Stimulated activated naive CD8-positive, alpha-beta T cell treated with anti-CD3 and anti-CD28 coated beads, Interleukin-15, amount 100 ng/mL, for 72 hours (primary cell): ENCODE measurements around the gene TTC27.
"Not testable (repeated sequence)": the region's sequence is repeated elsewhere in the genome, so short reads cannot be mapped to it uniquely, and the experiment has no call there.

Experiments
- ATAC-seq: fragments of 150-1000 bp; cut with Tn5 transposase; 2 replicates; pipeline ENCODE4 v1.10.0; 2021; ENCODE audit warnings: mild to moderate bottlenecking, moderate library complexity
- DNase-seq, 2 donors: peaks; one replicate each; pipeline ENCODE4 v3.0.0; 2021 to 2022
- H3K27ac Mint-ChIP-seq, 2 donors: one replicate each; pipeline ENCODE4 v1.8.0; 2022; ENCODE audit warnings: mild to moderate bottlenecking in 2 of 2, mixed read lengths in 2 of 2, moderate library complexity in 2 of 2
- H3K27me3 Mint-ChIP-seq: one replicate; pipeline ENCODE4 v1.8.0; 2022; ENCODE audit warnings: mixed read lengths
- H3K4me1 Mint-ChIP-seq: one replicate; pipeline ENCODE4 v1.8.0; 2022; ENCODE audit warnings: mild to moderate bottlenecking, mixed read lengths
- H3K4me3 Mint-ChIP-seq, 2 donors: one replicate each; pipeline ENCODE4 v1.8.0; 2022; ENCODE audit warnings: mild to moderate bottlenecking in 2 of 2, mixed read lengths in 2 of 2, moderate library complexity in 1 of 2
- H3K9me3 Mint-ChIP-seq, 2 donors: one replicate each; pipeline ENCODE4 v1.8.0; 2022; ENCODE audit warnings: mixed read lengths in 2 of 2

The TTC27 gene

DNA sequence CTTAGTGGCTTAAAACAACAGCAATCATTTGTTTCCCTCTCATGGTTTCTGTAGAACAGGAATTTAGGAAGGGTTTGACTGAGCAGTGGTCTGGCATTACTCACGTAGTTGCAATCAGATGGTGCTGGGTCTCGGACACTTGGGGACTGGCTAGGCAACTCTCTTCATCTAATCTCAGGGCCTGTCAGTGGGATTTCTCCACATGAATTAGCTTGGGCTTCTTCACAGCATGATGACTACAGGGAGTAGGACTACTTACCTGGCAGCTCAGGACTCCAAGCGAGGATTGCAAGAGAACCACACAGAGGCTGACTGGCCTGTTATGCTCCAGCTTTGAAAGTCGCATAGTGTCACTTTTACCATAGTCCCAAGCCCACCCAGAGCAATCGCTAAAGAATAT, 125.1 kb downstream of the TTC27 start:
- H3K4me3 Mint-ChIP-seq, result no peak overlapping the region
- ATAC-seq (no peak), DNase-seq (no peak)
- peaks cover 21% of the 10 kb centered on the region for H3K4me1 Mint-ChIP-seq
- peak overlapping the region in 1 of 2 donors; percentile 60 for H3K27ac Mint-ChIP-seq
- H3K9me3 Mint-ChIP-seq, result no peaks in the 10 kb centered on the region
- H3K27me3 Mint-ChIP-seq, result no peaks in the 10 kb centered on the region

- H3K4me1 Mint-ChIP-seq, result peaks cover 21% of the 10 kb centered on the region
- H3K4me3 Mint-ChIP-seq, DNase-seq, H3K27me3 Mint-ChIP-seq, ATAC-seq, H3K9me3 Mint-ChIP-seq, H3K27ac Mint-ChIP-seq: not testable (repeated sequence)
These were observed 126.8 kb downstream of the TTC27 start for GRCh38 chr2:32754676-32755075.

GRCh38 chr2:32755666-32756065, 127.8 kb downstream of the TTC27 start:
- DNase-seq (no peak), ATAC-seq (no peak)
- Mint-ChIP-seq H3K27ac (peak overlapping the region; percentile 77 to 81), H3K4me3 (peak overlapping the region; percentile 49 to 66), H3K27me3 (no peaks in the 10 kb centered on the region), H3K4me1 (peaks cover 21% of the 10 kb centered on the region), H3K9me3 (no peaks in the 10 kb centered on the region)

DNA sequence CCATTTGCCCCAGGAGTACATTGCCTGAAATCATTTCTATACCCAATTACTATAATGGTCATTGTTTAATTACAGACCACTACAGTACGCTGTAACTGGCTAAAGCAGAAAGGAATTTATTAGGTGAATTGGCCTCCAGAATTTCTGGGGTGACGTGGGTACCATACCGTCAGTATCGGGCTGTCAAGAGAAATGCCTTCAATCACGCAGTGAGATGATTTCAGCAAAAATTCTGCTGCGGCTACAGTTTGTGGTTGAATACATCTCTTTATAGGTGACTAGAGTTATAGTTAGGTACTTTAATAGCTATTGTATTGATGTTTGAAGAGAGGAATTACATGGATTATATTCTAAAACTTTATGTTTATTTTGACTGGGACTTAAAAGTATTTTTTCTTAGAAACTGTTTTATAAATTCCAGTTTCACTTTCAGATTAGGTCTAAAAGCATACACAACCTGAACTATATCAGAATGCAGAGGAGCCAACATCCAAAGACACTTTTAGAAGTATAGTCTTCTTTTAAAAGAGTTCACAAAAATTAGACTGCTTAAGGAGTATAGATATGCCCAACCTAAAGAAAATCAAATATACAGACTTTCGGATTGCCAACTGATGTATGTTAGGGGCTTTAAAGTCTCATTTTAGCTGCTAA, 128.4 kb downstream of the TTC27 start:
- peaks cover 21% of the 10 kb centered on the region for H3K4me1 Mint-ChIP-seq
- ATAC-seq (no peak), DNase-seq (no peak)
- H3K27me3 Mint-ChIP-seq, result no peaks in the 10 kb centered on the region
- H3K4me3 Mint-ChIP-seq, result peak overlapping the region; percentile 49 to 66
- no peaks in the 10 kb centered on the region for H3K9me3 Mint-ChIP-seq
- peak overlapping the region; percentile 77 to 81 for H3K27ac Mint-ChIP-seq

GRCh38 chr2:32758232-32758631, 130.4 kb downstream of the TTC27 start:
- no peak for ATAC-seq
- Mint-ChIP-seq H3K9me3 (no peaks in the 10 kb centered on the region), H3K4me3 (no peak overlapping the region), H3K27me3 (no peaks in the 10 kb centered on the region), H3K4me1 (peaks cover 21% of the 10 kb centered on the region), H3K27ac (no peak overlapping the region)
- DNase-seq, result no peak

DNA sequence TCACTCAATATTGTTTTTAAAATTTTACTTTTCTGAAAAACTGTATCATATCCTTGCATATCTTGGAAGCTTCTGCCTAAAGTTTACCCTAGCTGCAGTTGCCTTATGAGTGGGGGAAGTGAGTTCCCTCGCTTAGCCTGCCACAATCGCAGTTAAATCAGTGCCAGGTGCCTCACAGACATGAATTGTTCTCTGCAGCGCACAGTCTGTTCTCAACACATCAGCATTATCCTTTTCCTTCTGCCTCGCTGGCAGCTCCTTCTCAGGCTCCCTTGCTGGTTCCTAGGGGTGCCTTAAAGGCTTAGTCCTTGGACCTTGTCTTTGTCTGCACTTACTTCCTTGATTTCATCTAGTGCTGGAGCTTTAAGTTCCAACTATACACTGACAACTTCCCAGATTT, 132.8 kb downstream of the TTC27 start:
- Mint-ChIP-seq H3K27ac (no peak overlapping the region), H3K9me3 (no peaks in the 10 kb centered on the region), H3K4me1 (peaks cover 14% of the 10 kb centered on the region), H3K27me3 (no peaks in the 10 kb centered on the region), H3K4me3 (no peak overlapping the region)
- DNase-seq (no peak), ATAC-seq (no peak)

- Mint-ChIP-seq H3K27ac (no peak overlapping the region), H3K27me3 (no peaks in the 10 kb centered on the region), H3K4me3 (no peak overlapping the region), H3K4me1 (no peaks in the 10 kb centered on the region), H3K9me3 (no peaks in the 10 kb centered on the region)
- ATAC-seq (no peak), DNase-seq (no peak)
These were observed 140.7 kb downstream of the TTC27 start for GRCh38 chr2:32768387-32769174.

- Mint-ChIP-seq H3K4me3 (no peak overlapping the region), H3K4me1 (no peaks in the 10 kb centered on the region), H3K27me3 (no peaks in the 10 kb centered on the region), H3K27ac (no peak overlapping the region), H3K9me3 (no peaks in the 10 kb centered on the region)
- DNase-seq (no peak), ATAC-seq (no peak)
These were observed 142.5 kb downstream of the TTC27 start for GRCh38 chr2:32770360-32770759.

DNA sequence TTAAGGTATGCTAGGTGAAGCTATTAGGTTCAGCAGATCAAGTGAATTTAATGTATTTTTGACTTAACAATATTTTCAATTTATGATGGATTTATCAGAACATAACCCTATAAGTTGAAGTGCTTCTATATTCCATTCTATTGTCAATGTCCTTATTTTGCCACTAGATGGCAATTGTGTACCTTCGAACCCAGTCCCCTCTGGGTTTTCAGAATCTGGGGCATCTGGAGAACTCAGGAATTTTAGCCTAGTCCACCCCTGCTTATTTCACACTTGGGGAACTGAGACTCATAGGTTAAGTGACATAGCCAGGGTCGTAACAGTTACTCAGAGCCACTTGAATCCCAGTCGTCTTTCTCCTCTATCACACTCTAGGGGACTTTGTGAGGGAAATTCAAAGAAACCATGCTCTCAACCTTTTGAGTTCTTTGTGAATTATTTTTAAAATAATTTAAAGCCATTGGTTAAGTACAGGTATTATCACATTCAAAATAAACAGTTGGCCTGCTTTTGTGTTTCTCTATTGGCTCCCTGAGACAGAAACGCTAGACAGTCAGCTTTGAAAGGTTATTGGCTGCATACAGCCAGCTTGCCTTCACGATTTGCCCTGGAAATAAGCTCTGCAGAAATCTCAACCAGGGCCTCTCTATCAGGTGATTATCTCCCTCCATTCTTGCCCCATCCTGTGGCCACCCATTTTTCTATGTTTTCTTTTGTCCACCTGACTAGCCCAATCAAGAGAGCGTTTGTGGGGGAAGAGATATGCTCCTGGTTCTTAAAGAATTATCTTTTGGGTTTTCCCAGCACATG, 145.0 kb downstream of the TTC27 start:
- Mint-ChIP-seq H3K27ac (no peak overlapping the region), H3K9me3 (no peaks in the 10 kb centered on the region), H3K4me1 (peaks cover 7% of the 10 kb centered on the region), H3K4me3 (no peak overlapping the region), H3K27me3 (no peaks in the 10 kb centered on the region)
- DNase-seq (no peak), ATAC-seq (no peak)

DNA sequence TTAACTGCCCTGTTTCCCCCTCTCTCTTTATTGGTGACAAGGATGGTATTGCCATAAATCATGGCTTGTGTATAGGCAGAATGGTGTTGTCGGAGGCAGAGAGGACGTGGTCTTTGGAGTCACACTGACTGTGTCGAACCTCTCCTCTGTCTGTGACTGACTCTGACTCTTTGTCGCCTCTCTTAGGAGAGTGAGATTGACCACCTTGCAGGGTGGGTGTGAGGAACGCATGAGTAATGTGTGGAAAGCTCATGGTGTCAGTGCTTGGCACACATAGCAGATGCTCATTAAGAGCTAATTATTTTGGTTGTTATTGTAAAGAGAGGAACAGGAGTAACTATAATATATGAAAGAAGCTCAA, 145.6 kb downstream of the TTC27 start:
- ATAC-seq (peak; percentile 43), DNase-seq (no peak)
- H3K27me3 Mint-ChIP-seq, result no peaks in the 10 kb centered on the region
- H3K27ac Mint-ChIP-seq, result no peak overlapping the region
- no peaks in the 10 kb centered on the region for H3K9me3 Mint-ChIP-seq
- H3K4me1 Mint-ChIP-seq, result peaks cover 7% of the 10 kb centered on the region
- H3K4me3 Mint-ChIP-seq, result no peak overlapping the region

DNA sequence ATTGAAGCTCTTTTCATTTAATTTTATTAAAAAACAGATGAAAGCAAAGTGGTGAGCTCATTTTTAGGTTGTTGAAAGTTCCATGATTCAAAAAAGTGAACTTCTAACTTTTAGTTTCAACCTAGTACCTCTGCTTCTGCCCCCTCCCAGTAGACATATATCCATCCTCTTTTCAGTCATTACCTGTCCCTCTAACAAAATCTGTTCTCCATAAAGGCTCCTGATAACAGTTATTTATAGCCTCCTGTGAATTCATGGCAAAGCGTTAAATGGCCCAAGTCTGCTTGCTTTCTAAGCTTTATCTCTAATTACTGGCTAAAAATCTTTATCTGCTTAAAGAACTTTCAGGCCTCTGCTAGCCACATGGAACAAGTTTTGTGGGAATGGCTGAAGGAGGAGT, 148.1 kb downstream of the TTC27 start:
- H3K4me3 Mint-ChIP-seq, result no peak overlapping the region
- ATAC-seq, result peak; percentile 52

DNA sequence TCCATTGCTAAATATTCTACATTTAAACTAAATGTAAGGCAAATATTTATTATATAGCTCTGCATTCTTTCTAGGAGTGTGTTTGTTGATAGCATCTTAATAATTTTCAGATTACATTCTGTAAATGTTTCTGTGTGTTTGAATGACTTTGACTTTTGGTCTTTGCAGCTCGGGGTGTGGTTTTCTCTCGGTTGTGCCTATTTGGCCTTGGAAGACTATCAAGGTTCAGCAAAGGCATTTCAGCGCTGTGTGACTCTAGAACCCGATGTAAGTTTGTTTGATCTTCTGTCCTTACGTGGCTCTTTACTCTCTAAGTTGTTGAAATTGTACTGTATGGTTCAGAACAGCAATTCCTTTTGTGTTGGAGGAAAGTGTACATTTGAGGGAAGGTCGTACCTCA, 149.9 kb downstream of the TTC27 start:
- no peak overlapping the region for H3K4me3 Mint-ChIP-seq
- no peak overlapping the region for H3K27ac Mint-ChIP-seq
- peaks cover 0 to 5% of the 10 kb centered on the region in 2 donors for H3K9me3 Mint-ChIP-seq
- no peak for DNase-seq
- H3K4me1 Mint-ChIP-seq, result peaks cover 7% of the 10 kb centered on the region
- H3K27me3 Mint-ChIP-seq, result no peaks in the 10 kb centered on the region
- no peak for ATAC-seq

More for the DNA sequence above, 148.1 kb downstream of the TTC27 start:
- Mint-ChIP-seq H3K27me3 (no peaks in the 10 kb centered on the region), H3K27ac (no peak overlapping the region), H3K4me1 (peaks cover 7% of the 10 kb centered on the region), H3K9me3 (peaks cover 0 to 5% of the 10 kb centered on the region in 2 donors)
- no peak for DNase-seq

- Mint-ChIP-seq H3K4me3 (no peak overlapping the region), H3K27me3 (no peaks in the 10 kb centered on the region), H3K4me1 (peaks cover 3% of the 10 kb centered on the region), H3K9me3 (peaks cover 0 to 5% of the 10 kb centered on the region in 2 donors), H3K27ac (no peak overlapping the region)
- ATAC-seq (no peak), DNase-seq (no peak)
These were observed 153.1 kb downstream of the TTC27 start for GRCh38 chr2:32780961-32781360.

DNA sequence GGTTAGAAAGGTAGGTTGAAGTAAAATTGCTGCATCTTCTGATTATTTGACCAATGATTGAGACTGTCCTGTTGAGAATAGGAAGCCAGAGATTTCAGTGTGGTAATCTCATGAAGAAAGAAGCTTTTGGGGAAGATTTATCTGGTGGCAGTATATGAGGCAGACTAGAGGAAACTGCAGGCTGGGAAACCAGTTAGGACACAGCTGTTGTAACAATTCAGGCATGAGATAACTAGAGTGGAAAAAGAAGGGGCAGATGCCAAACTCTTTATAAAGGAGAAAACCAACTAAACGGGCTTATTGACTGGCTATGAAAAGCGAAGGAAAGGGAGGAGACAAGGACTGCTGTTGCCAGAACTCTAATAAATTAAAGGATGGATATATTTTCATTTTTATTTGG, 155.6 kb downstream of the TTC27 start:
- no peak for ATAC-seq
- no peak for DNase-seq
- H3K4me3 Mint-ChIP-seq, result no peak overlapping the region
- peaks cover 0 to 5% of the 10 kb centered on the region in 2 donors for H3K9me3 Mint-ChIP-seq
- no peaks in the 10 kb centered on the region for H3K27me3 Mint-ChIP-seq
- H3K27ac Mint-ChIP-seq, result peak overlapping the region in 1 of 2 donors; percentile 19
- no peaks in the 10 kb centered on the region for H3K4me1 Mint-ChIP-seq

DNA sequence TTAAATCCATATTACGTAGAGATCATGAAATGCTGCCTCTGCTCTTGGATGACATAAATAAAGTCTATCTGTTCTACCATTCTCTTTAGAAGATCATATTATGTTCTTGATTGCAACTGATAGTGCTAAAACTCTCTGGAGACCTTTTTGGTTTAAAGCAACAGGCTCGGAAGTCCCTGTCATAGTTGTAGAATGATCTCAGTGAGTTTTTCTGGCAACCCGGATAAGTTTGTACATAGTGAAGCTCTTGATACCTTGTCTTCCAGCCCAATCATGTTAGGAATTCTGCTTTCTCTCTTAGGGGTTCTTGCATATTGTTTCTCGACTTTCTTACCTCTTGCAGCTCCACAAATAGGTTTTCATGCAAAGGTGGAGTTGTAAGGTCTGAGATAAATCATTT, 156.1 kb downstream of the TTC27 start:
- ATAC-seq, result no peak
- DNase-seq, result no peak
- H3K27me3 Mint-ChIP-seq, result no peaks in the 10 kb centered on the region
- no peak overlapping the region for H3K27ac Mint-ChIP-seq
- H3K4me3 Mint-ChIP-seq, result no peak overlapping the region
- peaks cover 0 to 5% of the 10 kb centered on the region in 2 donors for H3K9me3 Mint-ChIP-seq
- H3K4me1 Mint-ChIP-seq, result no peaks in the 10 kb centered on the region

DNA sequence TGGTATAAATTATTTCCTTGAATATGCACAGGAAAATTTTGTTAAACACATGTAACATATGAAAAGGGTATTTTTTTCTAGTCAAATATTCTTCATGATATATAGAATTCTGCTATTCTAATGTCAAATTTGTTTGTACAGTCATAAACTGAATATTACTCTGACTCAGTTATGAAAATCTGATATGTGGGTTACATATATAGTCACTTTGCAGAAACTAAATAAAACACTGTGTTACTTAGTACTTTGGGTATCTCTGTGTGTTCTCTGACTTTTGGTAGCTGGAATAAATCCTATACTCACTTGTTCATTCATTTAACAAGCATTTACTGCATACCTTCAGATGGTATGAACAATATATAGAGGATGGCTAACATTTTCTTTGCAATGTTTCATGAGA, 159.4 kb downstream of the TTC27 start:
- no peak overlapping the region for H3K27ac Mint-ChIP-seq
- H3K27me3 Mint-ChIP-seq, result no peaks in the 10 kb centered on the region
- ATAC-seq (no peak), DNase-seq (no peak)
- no peaks in the 10 kb centered on the region for H3K4me1 Mint-ChIP-seq
- peaks cover 0 to 4% of the 10 kb centered on the region in 2 donors for H3K9me3 Mint-ChIP-seq
- no peak overlapping the region for H3K4me3 Mint-ChIP-seq
